A204.1 (cell line): ENCODE measurements around the gene PCCA.
A peak's percentile ranks its signal among the peaks of the same experiment; 100 is the strongest.

Experiments
- FAIRE-seq: peaks from 2 replicates; lab custom pipeline; 2012; peaks lifted over from hg19 to GRCh38; lab: Jason Lieb, UNC

The PCCA gene

GRCh38 chr13:100470866-100471505, 382.1 kb downstream of the PCCA start:
- FAIRE-seq: no peak

DNA sequence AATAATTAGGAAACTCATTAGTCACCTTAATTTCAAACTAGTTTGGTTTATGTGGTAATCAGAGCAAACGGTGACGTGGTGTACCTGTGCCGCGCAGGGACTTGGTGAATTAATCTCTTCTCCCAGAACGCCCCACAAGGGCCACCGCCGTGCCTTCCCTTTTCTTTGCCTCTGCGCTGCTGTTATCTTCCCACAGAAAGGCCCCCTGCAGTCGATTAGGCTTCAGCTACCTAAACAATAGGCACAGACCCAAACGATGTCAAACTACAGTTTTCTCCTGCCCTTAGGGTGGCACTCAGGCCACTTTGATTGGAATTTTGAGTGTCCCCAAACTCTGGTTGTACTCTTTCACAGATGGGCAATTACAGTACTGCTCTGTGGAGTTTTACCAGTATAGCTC, 384.2 kb downstream of the PCCA start:
- FAIRE-seq: no peak

- no peak for FAIRE-seq
Measured at GRCh38 chr13:100473501-100474044, 384.7 kb downstream of the PCCA start.

DNA sequence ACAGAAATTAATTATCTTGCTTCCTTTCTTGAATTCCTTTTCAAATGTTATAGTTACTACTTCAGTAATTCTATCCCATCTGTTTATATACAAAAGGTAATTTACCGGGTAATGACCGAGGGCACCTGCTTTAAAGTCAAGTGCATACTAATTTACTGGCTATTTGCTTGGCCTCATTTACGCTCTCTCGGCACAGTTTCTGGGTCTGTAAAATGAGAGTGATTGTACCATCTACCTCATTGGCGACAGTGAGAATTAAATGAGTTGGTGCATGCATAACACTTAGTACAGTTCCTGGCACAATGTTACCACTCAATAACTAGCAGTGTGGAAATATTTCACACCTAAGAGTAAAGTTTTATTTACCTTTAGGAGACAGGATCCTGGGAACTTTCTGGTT, 388.1 kb downstream of the PCCA start:
- FAIRE-seq: no peak

DNA sequence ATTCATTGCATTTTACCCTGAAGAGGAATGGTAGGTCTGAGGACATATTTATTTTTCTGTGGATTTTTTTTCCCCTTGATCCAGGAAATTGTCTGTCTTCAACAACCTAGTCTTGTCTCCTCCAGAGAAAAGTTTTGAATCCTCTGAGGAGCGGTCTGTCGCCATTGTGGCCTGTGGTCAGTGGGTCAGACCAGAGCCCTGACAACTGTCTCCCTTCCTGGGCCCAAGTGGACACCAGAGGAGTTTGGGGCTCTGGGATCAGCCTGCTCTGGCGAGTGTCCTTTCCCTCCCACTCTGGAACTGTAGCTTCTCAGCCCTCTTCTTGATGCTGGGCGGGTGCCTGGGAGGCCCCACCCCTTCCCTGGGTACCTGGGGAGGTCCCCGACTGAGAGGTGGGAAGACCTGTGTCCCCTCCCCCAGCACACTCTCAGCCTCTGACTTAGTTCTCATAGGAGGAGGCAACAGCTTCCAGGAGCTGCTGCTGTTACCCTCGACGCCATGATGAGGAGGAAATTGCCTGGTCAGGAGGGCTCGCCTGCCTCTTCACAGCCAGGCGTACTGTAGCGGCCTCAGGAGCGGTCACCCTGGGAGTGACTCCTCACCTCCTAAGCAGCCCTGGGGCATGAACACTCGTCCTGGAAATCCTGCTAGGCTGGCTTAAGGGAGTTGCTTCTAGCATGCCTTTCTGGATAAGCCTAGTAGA, 389.4 kb downstream of the PCCA start:
- no peak for FAIRE-seq

- no peak for FAIRE-seq
Measured at GRCh38 chr13:100480676-100481075, 391.8 kb downstream of the PCCA start.

DNA sequence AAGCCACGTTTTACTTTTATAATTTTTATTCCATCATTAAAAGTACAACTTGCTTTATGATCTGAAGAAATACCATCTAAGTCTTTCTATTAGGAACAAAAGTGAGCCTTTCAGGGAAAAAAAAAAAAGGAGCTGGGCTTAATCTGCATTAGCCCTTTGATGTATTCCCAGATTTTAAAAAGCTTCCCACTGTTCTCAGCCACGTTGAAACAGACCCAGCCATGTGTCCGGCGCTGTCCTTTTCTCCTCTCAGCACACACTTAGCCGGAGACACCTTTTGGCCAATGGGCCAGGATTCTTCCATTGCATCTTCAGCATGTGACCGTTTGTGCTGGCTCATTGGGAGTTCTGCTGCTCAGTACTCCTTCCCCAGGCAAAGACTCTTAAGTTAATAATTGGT, 394.2 kb downstream of the PCCA start:
- no peak for FAIRE-seq

- FAIRE-seq: peak; percentile 74
Measured at GRCh38 chr13:100483841-100484381, 395.0 kb downstream of the PCCA start.

- no peak for FAIRE-seq
Measured at GRCh38 chr13:100484702-100485101, 395.8 kb downstream of the PCCA start.

GRCh38 chr13:100485265-100485664, 396.4 kb downstream of the PCCA start:
- no peak for FAIRE-seq

DNA sequence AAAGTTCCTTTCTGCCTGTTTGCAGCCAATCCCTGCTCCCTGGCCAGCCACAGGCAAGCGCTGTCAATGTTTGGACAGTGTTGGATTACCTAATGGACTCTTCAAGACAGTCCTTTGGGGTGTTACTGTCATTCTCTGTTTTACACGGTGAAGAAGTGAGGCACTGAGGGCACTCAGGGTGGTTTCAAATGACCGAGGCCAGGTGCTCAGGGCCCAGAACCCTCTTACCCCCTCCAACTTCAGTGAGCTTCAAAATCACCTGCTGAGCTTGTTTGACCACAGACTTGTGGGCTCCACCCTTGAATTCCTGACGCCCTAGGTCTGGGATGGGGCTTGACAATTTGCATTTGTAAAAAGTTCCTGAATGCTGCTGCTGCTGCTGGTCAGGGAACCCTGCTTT, 401.8 kb downstream of the PCCA start:
- no peak for FAIRE-seq

- FAIRE-seq: no peak
Measured at GRCh38 chr13:100491164-100491842, 402.4 kb downstream of the PCCA start.

DNA sequence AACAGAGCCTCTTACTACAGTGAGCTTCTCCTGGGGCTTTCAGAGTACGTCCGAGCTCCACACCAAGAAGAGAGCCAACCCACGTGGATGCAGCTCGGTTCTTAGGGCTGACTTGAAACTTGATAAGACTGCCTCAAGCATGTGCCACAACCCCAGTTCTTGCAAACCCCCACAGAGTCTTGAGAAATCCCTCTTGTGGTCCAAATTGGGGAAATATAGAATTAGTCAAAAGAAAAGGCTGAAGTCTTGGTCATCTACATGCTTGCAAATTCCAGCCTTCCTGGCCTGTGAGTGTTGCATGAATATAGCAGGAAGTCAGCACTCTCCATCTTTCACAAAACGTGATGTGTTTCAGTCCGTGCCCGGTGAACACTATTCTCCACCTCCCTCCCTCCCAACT, 404.5 kb downstream of the PCCA start:
- no peak for FAIRE-seq

GRCh38 chr13:100495455-100495854, 406.6 kb downstream of the PCCA start:
- no peak for FAIRE-seq

DNA sequence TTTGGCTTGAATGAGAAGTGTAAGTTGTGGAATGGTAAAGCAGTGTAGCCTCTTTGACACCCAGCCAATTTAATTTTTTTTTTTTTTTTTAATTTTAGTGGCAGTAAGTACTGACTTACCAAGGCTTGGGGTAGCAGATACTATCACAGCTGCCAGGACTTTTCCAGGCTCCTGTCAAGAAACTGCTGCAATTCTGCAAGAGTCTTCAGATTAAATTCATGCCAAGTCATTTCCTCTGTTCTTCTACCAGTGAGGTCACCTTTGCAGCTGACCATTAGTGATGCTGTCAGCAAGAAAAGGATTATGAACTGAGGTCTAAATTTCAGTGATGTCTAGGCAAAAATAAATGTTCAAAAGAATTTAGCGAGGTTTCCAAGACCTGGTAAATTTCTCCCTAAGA, 408.5 kb downstream of the PCCA start:
- no peak for FAIRE-seq

DNA sequence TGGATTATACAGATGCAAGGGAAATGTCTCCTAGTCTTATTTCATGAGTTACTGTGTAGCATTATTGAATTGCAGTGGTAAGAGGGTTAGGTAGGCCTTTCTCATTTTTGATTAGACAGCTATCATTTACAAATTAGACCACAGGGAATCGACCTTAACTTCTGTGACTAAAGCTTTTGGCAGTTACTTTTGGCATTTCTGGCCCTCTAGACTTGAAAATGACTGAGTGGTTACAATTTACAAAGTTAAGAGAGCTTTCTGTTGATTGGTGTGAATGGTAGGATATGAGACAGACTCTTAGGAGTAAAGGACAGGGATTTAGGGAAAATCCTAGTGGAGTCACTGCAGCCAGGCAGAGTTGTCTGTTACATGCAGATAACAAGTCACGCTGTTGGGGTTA, 413.6 kb downstream of the PCCA start:
- no peak for FAIRE-seq

- FAIRE-seq: no peak
Measured at GRCh38 chr13:100503622-100504021, 414.7 kb downstream of the PCCA start.

GRCh38 chr13:100506154-100506553, 417.3 kb downstream of the PCCA start:
- FAIRE-seq: no peak

DNA sequence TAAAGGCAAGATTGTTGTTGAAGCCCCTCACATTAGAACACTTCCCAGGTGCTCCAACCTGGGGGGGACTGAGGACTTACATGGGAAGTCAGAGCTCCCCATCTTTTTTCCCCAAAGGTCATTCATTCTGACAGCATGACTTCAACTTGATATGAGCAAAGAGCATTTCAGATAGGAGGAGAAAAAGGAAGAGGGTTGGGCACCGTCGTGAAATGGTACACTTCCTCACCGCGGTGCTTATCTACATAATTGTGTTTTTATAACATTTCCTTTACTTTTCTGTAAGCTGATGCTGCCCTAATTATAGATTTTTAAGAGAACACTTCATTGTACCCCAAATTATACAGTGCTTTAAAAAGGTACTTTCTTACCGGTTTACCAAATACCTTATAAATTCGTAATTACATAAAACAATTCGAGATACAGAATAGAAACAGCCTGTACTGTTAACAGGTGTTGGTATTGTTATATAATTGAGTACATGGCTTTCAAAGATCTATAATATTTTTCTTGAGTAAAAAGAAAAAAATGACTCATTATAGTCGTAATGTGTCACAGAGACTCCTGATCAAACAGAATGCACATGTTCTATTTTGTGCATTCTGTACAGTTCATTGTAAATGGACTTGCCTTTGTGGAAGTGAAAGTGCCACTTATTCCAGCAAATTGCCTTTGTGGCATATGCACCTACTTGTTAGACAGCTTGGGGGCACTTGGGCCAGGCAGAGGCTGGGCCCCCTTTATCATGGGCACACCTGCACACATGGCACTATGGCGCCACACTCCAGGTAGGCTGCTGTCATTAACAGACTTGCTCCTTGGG, 417.9 kb downstream of the PCCA start:
- FAIRE-seq: no peak

DNA sequence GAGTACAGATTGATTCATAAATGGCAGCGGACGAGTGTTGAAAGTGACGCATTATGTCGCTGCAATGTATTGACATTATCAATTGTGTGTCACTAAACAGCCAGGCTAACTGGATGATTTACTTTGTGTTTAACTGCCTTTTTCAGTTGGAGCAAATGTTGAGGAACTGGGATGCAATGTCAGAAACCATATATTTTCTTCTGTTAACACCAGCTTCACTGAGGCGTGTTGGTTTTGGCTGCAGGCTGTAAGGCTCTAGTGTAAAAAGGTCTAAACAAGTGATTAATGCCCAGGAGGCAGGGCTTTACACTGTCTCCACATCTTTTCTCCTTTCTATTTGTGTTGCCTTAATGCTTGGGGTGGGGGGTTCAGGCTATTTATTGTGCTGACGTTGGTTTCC, 419.6 kb downstream of the PCCA start:
- FAIRE-seq: no peak

- FAIRE-seq: no peak
Measured at GRCh38 chr13:100508996-100509395, 420.1 kb downstream of the PCCA start.
